Activated CD8-positive, alpha-beta memory T cell treated with anti-CD3 and anti-CD28 coated beads for 36 hours (primary cell): ENCODE data around the gene LIN7C. TPM values are rescaled to one million over a fixed set of nuclear protein-coding genes. Genes with fewer than 3 reads are reported as not detected.
"Not testable (repeated sequence)": the region's sequence is repeated elsewhere in the genome, so short reads cannot be mapped to it uniquely, and the experiment has no call there.

ENCODE experiments used
- CTCF ChIA-PET: fragments of 350-600 bp; sonication (Branson Sonifier 250); formaldehyde crosslinking; loops from one replicate; lab custom pipeline; 2021; ENCODE audit warnings: antibody characterized with exemption; lab: Charles Lee
- POLR2A ChIA-PET: fragments of 350-600 bp; sonication (Branson Sonifier 250); formaldehyde crosslinking; loops from one replicate; lab custom pipeline; 2021; ENCODE audit warnings: antibody characterized with exemption; lab: Charles Lee
- total RNA-seq, 2 experiments: library from RNA; stranded (reverse); gene quantifications; one replicate each; pipeline ENCODE4 v1.2.3, GENCODE V29; 2021

LIN7C gene, protein sequence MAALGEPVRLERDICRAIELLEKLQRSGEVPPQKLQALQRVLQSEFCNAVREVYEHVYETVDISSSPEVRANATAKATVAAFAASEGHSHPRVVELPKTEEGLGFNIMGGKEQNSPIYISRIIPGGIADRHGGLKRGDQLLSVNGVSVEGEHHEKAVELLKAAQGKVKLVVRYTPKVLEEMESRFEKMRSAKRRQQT
- total RNA-seq, result 10 to 100 TPM; 29.0 to 29.1 TPM

DNA sequence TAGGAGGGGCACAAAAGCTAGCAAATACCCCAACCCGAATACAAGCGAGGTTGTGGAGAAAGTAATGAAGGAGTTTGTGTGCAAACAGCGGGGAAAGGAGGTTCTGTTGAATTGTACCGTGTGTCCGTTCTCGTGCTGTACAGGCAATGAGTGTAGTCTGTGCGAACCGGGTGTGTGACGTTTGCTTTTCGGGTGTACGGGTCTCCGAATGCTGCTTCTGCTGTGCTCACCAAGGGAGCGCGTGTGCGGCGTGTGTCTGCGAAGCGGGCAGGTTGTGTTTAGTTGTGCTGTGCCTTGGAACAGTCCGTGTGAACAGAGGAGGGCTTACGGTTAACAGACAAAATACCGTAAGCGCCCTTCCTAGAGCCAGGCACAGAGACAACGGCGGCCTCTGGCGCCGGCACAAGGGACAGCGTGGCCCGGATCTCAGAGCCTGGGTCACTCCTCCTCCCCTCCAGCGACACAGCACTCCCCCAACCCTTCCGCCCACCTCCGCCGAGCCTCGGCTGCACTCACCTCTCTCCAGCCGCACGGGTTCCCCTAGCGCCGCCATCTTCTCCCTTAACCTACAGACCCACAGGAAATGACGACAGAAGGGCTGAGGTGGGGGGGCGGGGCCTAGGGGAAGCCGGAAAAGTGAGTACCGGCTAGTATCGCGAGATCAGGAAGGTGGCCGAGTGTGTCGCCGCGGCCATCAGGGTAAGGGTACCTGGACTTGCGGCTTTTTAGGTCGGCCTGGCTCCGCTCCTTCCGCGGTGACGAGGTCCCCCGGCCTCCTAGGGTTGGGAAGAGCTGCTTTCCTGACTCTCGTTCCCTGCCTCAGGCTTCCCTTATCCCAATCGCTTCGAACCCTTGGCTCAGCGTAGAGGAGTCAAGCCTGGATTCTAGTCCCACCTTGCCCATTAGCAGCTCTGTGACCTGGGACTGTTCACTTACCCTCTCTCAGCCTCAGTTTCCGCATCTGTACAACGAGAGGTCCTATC lies at the start of gene LIN7C:
LIN7C (minus strand) TSS at position 570 of the 983 bp plus-strand sequence; CDS start at position 553, 17 bp downstream.
- CTCF ChIA-PET, result no interaction called here

DNA sequence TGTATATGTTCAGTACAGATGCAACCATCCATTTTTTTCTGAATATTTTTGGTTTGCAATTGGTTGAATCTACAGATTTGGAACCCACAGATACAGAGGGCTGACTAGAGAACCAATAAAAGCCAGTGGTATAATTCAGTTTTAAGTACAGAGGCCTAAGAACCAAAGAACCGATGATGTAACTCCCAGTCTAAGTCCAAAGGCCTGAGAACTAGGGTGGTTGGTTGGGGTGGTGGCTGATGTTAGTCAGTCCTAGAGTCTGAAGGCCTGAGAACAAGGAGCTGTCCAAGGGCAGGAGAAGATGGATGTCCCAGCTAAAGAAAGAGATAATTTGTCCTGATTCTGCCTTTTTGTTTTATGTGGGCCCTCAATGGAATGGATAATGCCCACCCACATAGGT lies 48.7 kb upstream of the LIN7C start:
- CTCF ChIA-PET, result no interaction called here
- POLR2A ChIA-PET, result no interaction called here

More for the DNA sequence above, at the start of gene LIN7C:
- POLR2A ChIA-PET, result no interaction called here

DNA sequence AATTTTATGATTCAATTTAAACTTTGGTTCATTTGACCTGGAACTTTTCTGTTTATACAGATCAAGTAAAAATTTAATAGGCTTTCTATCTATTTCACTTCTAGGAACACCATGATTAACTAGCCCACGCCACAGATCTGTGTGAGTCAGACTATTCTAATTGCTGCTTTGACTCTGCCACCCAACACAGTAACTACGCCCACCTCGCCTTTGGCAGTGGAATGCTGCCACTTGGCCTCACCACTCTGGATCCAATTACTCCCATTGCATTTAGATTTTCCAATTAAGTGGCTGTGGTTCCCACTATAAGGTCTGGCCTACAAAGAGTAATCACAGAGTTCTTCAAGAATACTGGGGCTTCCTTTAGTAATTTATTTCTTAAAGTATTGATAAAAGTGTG lies 46.6 kb upstream of the LIN7C start:
- POLR2A ChIA-PET, result no interaction called here
- CTCF ChIA-PET, result no interaction called here

DNA sequence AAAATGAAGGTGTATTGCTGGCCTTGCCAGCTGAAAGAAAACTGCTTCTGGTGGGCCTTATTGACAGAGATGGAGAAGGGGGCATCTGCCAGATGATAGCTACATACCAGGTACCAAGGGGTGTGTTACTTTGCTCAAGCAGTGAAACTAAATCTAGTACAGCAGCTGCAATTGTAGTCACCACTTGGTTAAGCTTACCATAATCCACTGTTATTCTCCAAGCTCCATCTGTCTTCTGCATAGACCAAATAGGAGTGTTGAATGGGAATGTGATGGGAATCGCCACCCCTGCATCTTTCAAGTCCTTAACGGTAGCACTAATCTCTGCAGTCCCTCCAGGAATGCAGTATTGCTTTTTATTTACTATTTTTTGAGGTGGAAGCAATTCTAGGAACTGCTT lies 45.8 kb upstream of the LIN7C start:
- ChIA-PET CTCF (no interaction called here), POLR2A (no interaction called here)

DNA sequence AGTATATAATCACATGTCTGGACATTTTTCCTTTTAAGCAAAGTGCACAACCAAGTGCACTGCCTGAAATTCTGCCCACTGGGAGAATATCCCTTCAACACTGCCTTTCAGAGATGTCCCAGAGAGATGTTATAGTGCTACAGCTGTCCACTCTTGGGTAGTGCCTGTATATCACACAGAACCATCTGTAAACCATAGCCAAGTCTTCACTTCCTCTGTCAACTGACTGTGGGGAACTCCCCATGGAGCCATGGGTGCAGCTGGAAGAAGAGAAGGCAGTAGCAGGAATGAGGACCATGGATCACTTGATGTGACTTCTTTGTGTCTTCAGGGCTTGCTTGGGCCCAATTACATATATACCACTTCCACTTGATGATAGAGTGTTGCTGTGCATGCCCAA lies 44.6 kb upstream of the LIN7C start:
- CTCF ChIA-PET, result no interaction called here

DNA sequence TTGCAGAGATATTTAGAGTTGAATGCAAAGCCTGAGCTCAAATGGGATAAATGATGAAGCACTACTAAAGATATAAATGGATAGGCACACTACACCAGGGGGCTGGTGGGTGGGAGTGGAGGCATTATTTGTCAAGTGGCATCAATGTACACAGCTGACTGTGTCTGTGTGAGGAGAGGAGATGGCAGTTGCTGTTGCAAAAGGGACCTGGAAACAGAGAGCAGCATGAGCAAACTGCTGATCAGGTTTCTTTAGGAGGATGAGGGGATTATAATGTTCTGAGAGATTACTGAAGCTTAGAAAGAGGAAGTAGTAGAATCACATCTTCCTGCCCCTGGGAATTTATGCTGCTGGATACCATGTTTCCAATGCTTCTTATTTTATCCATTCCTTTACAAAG lies 39.4 kb upstream of the LIN7C start:
- CTCF ChIA-PET, result no interaction called here
- POLR2A ChIA-PET, result no interaction called here

More for the DNA sequence above, 44.6 kb upstream of the LIN7C start:
- POLR2A ChIA-PET, result no interaction called here

DNA sequence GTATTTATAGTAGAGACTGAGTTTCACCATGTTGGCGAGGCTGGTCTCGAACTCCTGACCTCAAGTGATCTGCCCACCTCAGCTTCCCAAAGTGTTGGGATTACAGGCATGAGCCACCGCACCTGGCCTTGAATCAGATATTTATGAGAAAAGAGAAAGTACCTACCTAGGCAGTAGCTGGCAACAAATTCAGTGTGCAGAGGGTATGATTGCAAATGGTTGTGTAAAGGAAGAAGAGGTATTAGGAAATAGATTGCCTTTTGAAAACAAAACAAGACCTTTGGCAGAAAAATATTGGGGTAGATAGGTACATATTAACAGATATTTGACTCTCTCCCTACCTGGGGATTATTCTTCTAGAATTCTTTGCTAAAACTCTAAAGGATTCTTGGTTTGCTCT lies 38.5 kb upstream of the LIN7C start:
- ChIA-PET CTCF (interaction anchor here (0.7 kb wide), 1 partner anchor 570 kb away, joined by 3 read pairs; no protein-coding TSS in a partner anchor), POLR2A (no interaction called here)

DNA sequence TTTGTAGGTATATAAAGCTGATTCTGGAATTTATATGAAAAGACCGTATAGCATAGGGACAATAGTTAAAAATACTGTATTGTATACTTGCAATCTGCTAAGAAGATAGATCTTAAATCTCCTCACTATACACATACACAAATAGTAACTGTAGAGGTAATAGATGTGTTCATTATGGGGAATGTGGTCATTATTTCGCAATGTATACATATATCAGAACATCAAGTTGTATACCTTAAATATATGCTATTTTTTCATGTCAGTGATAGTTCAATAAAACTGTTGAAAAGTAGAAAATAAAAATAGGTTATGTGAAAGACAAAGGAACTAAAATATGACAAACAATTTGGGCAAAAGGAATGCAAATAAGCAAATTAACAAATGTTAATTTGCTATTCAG lies 35.2 kb upstream of the LIN7C start:
- CTCF ChIA-PET, result no interaction called here

DNA sequence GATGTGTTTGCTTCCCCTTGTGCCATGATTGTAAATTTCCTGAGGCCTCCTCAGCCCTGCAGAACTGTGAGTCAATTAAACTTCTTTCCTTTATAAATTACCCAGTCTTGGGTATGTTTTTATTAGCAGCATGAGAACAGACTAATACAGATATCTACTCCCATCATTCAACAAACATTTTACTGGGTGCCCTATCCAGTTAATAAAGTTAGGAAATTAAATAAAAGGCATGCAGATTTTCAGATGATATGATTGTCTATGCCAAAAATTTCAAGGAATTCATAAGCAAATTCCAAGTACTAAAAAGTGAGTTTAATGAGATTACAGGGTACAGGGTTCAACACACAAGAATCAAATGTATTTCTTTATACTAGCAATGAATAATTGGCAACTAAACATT lies 33.5 kb upstream of the LIN7C start:
- POLR2A ChIA-PET, result no interaction called here
- CTCF ChIA-PET, result no interaction called here

More for the DNA sequence above, 35.2 kb upstream of the LIN7C start:
- POLR2A ChIA-PET, result no interaction called here

DNA sequence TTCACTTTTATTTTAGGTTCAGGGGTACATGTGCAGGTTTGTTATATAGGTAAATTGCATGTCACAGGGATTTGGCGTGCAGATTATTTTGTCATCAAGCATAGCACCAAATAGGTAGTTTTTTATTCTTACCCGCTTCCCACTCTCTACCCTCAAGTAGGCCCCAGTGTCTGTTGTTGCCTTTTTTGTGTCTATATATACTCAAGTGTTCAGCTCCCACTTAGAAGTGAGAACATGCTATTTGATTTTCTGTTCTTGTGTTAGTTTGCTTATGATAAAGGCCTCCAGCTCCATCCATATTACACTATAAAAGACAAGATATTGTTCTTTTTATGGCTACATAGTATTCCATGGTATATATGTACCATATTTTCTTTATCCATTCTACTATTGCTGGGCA lies 28.5 kb upstream of the LIN7C start:
- CTCF ChIA-PET, result no interaction called here
- POLR2A ChIA-PET, result no interaction called here

DNA sequence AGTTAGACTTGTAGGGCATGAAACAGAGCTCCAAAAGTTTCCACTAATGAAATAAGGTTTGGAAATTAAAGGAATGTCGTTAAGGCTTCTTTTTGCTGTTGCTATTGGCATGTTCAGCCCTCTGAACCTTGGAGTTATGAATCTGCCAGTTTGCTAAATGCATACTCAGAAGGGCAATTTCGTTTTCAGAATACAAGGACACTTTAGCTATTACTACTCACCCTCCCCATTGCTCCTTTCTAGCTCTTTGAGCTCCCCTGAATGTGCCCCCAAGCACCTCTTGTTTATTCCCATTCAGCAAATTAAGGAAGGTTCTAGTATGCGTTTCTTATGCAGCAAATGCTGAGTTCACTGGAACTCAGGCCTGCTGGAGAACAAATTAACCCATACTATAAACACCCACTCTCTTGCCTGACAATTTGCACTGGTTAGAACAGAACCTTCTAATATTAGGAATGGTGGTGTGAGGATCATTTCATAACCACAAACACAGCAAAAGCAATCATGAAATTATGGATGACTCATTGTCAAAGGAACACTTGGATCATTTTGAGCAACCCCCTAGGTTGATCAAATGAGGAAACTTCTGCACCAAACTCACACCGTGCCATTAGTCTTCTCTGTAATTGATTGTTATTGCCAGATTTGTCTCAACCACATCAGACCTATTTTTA lies 26.2 kb upstream of the LIN7C start:
- CTCF ChIA-PET, result no interaction called here
- POLR2A ChIA-PET, result no interaction called here

DNA sequence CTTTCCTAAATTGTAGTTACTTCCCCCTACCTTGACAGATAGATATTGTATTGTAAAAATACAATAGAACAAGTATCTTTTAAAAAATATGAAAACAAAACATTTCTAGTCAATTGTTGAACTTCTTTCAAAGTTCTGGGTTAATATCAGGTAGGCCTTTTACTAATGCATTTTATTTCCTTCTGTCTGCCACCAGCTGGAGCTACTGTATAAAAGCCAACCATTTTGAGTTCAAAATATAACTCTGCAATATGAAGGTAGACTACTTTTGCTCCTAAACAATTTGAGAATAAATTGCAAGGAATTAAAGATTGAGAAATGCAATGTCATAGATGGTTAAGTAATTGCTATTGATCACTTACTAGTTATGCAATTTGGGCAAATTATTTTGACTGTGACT lies 22.1 kb upstream of the LIN7C start:
- ChIA-PET CTCF (no interaction called here), POLR2A (no interaction called here)

DNA sequence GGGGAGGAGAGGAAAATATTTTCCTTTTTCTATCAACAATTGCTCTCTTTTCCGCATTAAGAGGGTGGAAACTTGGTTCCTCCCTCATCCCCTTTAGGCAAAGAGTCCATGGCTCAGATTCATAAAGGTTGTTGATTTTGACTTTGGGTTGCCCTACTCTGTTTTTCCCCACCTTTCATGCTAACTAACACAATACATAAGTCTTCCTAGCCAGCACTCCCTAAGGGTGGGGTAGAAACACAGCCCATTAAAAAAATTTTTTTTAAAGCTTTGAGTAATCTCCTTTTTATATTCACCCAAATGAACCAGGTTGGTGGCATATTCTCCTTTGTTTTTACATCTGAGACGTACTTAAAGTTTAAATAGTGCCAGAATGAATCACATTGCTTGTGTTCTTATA lies 20.0 kb upstream of the LIN7C start:
- CTCF ChIA-PET, result no interaction called here
- POLR2A ChIA-PET, result no interaction called here

DNA sequence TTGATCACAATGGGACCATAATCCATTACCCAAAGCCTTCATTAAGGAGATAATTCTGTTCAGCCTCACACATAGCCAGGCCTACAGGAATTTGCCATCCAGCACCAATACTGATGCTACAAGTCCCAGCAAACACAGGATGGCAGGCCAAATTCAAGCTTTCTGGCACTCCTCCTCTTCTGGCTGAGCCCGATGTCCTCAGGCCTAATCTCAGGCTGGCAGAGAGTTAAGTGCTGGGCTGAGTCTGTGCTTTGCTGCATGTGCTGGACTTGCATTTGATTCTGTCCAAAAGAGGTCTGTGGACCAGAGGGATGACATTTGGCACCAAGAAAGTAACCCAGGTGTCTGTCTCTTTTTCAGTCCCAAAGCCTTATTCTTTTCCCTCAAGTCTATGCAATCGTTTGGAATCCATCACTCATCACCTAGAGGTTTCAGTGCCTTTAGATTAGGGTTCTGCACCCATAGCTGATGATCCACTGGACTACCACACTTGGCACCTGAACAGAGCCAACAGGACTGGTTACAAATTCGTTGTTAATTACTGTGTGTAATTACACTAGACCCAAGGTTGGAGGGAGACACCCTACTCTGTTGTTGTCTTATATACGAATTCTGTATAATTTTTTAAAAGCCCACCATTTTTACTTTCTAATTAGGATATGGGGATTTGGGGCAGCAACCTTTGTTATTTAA lies 19.4 kb upstream of the LIN7C start:
- ChIA-PET CTCF (no interaction called here), POLR2A (no interaction called here)

DNA sequence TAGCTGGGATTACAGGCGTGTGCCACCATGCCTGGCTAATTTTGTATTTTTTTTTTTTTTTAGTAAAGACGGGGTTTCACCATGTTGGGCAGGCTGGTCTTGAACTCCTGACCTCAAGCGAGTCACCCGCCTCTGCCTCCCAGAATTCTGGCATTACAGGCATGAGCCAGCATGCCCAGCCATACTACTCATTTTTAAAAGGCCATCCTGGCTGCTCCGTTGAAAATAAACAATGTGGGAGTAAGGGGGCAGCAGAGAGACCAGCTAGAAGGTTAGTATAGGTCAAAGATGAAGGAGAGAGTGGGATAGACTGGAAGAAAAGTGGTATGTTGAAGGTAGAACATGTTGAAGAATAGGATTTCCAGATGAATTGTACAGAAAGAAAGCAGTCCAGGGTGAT lies 17.6 kb upstream of the LIN7C start:
- POLR2A ChIA-PET, result no interaction called here
- CTCF ChIA-PET, result no interaction called here

DNA sequence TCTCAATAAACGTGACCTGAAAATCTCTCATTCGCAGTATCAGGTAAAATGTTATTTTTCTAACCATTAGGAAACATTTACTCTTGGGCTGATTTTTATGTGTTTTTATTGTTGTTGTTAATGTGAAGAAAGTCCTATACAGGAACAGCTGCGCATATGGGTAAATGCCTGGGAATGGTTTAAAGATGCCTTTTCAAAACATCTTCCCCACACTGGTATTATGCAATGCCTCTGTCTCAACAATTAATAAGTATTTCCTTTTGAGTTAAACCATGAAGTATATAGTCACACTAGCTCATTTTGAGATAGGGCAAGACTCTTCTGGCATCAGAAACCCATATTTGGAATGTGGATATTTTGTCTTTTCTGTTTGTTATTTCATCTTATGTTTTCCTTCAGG lies 13.7 kb upstream of the LIN7C start:
- CTCF ChIA-PET, result no interaction called here

DNA sequence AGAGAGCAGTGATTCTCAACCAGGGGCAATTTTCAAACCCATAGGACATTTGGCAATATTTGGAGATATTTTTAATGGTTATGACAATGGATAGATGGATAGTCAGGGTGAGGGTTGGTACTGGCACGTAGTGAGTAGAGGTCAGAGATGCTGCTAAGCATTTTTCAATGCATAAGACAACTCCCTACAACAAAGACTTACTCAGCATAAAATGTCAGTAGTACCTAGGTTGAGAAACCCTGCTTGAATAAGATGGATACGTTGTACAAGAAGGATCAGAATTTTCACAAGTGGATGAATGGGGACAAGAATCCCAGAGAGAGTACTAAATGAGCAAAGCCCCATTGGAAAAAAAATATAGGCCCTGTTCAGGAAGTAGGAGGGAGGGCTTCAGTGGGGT lies 11.9 kb upstream of the LIN7C start:
- ChIA-PET CTCF (no interaction called here), POLR2A (no interaction called here)

More for the DNA sequence above, 13.7 kb upstream of the LIN7C start:
- POLR2A ChIA-PET, result no interaction called here

DNA sequence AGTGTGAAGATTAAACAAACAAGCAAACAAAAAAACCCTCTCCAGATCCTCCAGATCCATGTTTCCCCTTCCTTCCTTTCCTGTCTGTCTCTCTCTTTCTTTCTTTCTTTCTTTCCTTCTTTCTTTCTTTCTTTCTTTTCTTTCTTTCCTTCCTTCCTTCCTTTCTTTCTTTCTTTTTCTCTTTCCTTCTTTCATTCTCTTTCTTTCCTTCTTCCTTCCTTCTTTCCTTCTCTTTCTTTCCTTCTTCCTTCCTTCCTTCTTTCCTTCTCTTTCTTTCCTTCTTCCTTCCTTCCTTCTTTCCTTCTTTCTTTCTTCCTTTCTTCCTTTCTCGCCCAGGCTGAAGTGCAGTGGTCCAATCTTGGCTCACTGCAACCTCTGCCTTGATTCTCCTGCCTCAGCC lies 10.9 kb upstream of the LIN7C start:
- CTCF ChIA-PET, POLR2A ChIA-PET: not testable (repeated sequence)

DNA sequence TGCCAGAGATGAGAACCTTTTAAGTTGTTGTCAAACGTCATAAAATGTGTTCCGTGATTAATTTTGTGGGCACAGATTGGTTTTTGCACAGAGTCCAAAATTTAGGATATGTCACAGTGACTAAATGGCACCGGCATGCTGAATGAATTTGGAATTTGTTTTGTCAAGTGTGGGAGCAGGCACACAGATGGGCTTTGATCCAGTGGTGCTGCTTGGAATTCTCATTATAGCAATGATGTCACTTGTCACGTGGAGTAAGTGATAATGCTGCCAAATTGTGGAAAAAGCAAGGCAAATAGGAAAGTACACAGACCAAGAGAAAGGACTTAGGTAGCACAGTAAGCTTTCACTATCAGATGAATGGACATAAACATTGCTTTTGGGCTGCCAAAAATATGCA lies 8.0 kb upstream of the LIN7C start:
- ChIA-PET CTCF (no interaction called here), POLR2A (no interaction called here)

DNA sequence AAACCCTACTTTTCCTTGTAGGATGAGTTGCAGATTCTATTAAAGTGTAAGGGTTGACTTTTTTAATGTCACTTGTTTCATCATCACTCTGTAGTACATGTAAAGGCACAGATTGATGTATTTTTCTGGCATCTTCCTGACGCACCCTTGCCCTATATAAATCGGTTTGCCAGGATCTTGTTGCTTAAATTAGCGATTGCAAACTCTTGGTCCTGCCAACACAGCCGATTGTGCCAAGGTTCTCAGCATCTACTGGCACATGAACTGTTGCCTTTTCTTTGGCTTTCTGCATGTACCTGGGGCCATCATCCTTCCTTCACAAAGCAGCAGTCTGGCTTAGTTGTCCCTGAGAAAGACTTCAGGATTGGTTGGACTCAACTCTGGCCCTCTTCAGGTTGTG lies 7.5 kb upstream of the LIN7C start:
- ChIA-PET CTCF (no interaction called here), POLR2A (no interaction called here)
